ENCODE measurements around the gene NOS3. TPM values are rescaled to one million over a fixed set of nuclear protein-coding genes. Genes with fewer than 3 reads are reported as not detected.

NOS3 gene
- 1 to 10 TPM; 2.5 to 6.3 (median 6.0) TPM for total RNA-seq
- long read RNA-seq, donor 1, partial matches to known transcripts = 8 of 9 reads
- long read RNA-seq, donor 1, other reads (novel, unspliced or antisense) = 1 of 9 reads
- long read RNA-seq, donor 2, partial matches to known transcripts = 3 of 3 reads
- long read RNA-seq, donor 2, other reads (novel, unspliced or antisense) = 0 of 3 reads

- H3K9me3 ChIP-seq = peaks cover 11% of the 10 kb centered on the region
- TF ChIP-seq, protein P1, sequence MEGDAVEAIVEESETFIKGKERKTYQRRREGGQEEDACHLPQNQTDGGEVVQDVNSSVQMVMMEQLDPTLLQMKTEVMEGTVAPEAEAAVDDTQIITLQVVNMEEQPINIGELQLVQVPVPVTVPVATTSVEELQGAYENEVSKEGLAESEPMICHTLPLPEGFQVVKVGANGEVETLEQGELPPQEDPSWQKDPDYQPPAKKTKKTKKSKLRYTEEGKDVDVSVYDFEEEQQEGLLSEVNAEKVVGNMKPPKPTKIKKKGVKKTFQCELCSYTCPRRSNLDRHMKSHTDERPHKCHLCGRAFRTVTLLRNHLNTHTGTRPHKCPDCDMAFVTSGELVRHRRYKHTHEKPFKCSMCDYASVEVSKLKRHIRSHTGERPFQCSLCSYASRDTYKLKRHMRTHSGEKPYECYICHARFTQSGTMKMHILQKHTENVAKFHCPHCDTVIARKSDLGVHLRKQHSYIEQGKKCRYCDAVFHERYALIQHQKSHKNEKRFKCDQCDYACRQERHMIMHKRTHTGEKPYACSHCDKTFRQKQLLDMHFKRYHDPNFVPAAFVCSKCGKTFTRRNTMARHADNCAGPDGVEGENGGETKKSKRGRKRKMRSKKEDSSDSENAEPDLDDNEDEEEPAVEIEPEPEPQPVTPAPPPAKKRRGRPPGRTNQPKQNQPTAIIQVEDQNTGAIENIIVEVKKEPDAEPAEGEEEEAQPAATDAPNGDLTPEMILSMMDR (IDR thresholded peaks at IDR 0.05) = no peak
- peaks cover 7% of the 10 kb centered on the region for H3K4me1 ChIP-seq (ENCODE audit: low read depth)
- DNase-seq (peak in 1 of 3 donors; percentile 12), ATAC-seq (no peak)
- H3K36me3 ChIP-seq (ENCODE audit: low read depth) = no peaks in the 10 kb centered on the region
- intact Hi-C loops (cut with DNase I, micrococcal nuclease) = no loop called here
- no peak within 1 kb of the TSS for H3K4me3 ChIP-seq
Observed at GRCh38 chr7:150990416-150991186, at the start of gene NOS3. Gene NOS3 (plus strand): TSS chr7:150991017. CDS start chr7:150993804, 2,787 bp downstream.

DNA sequence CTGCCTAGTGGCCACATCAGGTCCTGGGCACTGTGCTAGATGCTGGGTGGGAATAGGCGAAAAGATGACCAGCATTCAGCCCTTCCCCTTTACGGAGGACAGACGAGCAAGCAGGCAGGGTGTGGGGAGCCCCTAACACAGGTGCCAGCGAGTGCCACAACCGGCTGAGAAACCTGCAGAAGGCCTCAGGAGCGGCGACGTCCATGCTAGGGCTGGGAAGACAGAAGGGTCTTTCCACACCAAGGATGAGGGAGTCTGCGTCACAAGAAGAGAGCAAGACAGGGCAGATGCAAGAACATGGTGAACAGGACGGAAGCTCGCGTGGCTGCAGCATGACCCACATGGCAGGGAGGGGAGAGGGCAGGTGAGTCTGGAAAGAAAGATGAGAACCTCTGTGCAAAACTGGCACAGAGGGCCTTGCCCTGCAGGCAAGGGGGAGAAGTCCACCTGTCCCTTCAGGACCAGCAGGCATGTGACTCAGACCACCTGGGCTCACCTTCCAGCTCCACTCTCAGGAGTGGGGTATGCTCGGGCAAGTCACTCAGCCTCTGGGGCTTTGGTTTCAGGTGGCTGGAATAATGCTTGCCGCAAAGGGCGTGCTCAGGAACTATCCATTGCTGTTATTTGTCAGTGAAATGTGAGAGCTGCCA lies 49.3 kb upstream of the NOS3 start:
- no peaks in the 10 kb centered on the region for H3K36me3 ChIP-seq (ENCODE audit: low read depth)
- no peaks in the 10 kb centered on the region for H3K4me1 ChIP-seq (ENCODE audit: low read depth)
- TF ChIP-seq, protein P1 (IDR thresholded peaks at IDR 0.05) = no peak
- H3K4me3 ChIP-seq = no peak overlapping the region
- no peak for ATAC-seq
- no peaks in the 10 kb centered on the region for H3K9me3 ChIP-seq
- DNase-seq = no peak
- intact Hi-C loops (cut with DNase I, micrococcal nuclease) = no loop called here

GRCh38 chr7:150942001-150942590 lies 48.7 kb upstream of the NOS3 start:
- no peaks in the 10 kb centered on the region for H3K4me1 ChIP-seq (ENCODE audit: low read depth)

DNA sequence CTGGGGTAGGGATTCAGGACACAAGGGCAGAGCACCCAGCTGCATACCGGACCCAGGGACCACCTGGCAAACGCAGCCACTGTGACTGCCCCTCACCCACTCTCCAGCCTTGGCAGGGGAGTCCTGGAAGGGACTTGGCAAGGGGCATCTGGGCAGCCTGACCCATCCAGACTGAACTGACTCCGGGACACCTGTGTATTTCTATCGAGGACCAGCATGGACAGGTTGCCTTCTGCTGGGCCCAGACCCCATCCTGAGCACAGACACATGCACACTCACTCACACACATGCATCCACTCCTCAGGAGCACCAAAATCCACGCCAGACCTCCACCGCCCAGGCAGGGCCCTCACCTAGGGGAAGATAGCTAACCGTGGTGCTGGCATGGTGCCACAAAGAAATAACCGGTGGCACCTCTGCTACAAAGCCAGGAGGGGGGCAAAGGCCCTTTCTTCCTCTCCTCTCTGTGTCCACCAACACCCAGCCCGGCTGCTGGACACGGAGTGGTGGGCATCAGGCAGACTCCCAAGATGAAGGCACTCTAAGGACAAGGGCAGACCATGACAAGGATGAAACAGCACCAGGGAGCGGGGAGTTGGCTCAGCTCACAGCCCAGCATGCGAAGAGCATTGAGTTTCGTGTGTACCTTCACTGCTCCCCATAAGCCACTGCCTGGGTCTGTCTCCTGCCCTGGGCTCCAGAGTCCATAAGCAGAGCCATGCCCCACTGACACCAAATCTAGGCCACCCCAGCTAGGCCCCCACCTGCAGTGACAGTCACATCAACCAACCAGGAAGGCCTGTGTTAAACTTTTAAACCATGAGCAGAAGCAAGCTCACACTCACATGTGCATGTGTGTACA lies 48.0 kb upstream of the NOS3 start:
- no peak for ATAC-seq
- Histone ChIP-seq H3K9me3 (no peaks in the 10 kb centered on the region), H3K4me3 (no peak overlapping the region), H3K4me1 (ENCODE audit: low read depth) (no peaks in the 10 kb centered on the region), H3K36me3 (ENCODE audit: low read depth) (no peaks in the 10 kb centered on the region)
- intact Hi-C loops (cut with DNase I, micrococcal nuclease) = no loop called here
- DNase-seq = no peak
- TF ChIP-seq, protein P1 (IDR thresholded peaks at IDR 0.05) = no peak

More at GRCh38 chr7:150942001-150942590, 48.7 kb upstream of the NOS3 start:
- Histone ChIP-seq H3K36me3 (ENCODE audit: low read depth) (no peaks in the 10 kb centered on the region), H3K4me3 (no peak overlapping the region), H3K9me3 (no peaks in the 10 kb centered on the region)
- DNase-seq = peak; percentile 58 to 75 (median 73)
- peak; percentile 89 for ATAC-seq
- intact Hi-C loops (cut with DNase I, micrococcal nuclease) = no loop called here
- TF ChIP-seq, protein P1 (IDR thresholded peaks at IDR 0.05) = no peak

DNA sequence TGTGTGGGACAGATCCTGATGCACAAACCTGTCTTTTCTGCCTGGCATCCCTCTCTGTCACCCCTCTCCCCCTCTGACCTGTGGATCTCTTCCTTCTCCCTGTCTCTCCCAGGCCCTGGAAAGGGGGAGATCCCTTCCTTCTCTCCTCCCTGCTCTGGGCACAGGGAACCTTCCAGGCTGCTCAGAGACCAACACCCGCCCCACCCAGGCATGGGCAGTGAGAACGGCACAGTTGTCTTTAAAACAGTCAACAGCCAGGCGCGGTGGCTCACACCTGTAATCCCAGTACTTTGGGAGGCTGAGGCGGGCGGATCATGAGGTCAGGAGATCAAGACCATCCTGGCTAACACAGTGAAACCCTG lies 47.4 kb upstream of the NOS3 start:
- DNase-seq (no peak), ATAC-seq (no peak)
- intact Hi-C loops (cut with DNase I, micrococcal nuclease) = no loop called here
- H3K4me3 ChIP-seq = no peak overlapping the region
- no peaks in the 10 kb centered on the region for H3K4me1 ChIP-seq (ENCODE audit: low read depth)
- no peaks in the 10 kb centered on the region for H3K36me3 ChIP-seq (ENCODE audit: low read depth)
- TF ChIP-seq, protein P1 (IDR thresholded peaks at IDR 0.05) = no peak
- no peaks in the 10 kb centered on the region for H3K9me3 ChIP-seq
